ENCODE measurements around the gene ZBTB25.

ZBTB25 gene

GRCh38 chr14:64491637-64492036, 12.0 kb downstream of the ZBTB25 start:
- ChIA-PET CTCF (interaction anchor here (0.6 to 4.9 kb wide), 5 partner anchors 13 to 147 kb away, joined by 3 to 46 read pairs (median 3); no protein-coding TSS in a partner anchor), POLR2A (no interaction called here)
- no peak overlapping the region for H3K4me3 ChIP-seq (ENCODE audit: low read depth, low read length)
- DNase-seq (ENCODE audit: low read depth, low spot score): no peak
- TF ChIP-seq CTCF (IDR thresholded peaks at IDR 0.05; ENCODE audit: insufficient read depth, low read length, missing control alignments): no peak

GRCh38 chr14:64488590-64489099, 15.0 kb downstream of the ZBTB25 start:
- CTCF ChIA-PET: interaction anchor here (2.1 to 6.6 kb wide), 3 partner anchors 10 to 145 kb away, joined by 7 to 76 read pairs (median 46); no protein-coding TSS in a partner anchor
- POLR2A ChIA-PET: no interaction called here
- H3K4me3 ChIP-seq (ENCODE audit: low read depth, low read length): no peak overlapping the region
- DNase-seq (ENCODE audit: low read depth, low spot score): no peak
- no peak for TF ChIP-seq CTCF (IDR thresholded peaks at IDR 0.05; ENCODE audit: insufficient read depth, low read length, missing control alignments)

- ChIA-PET POLR2A (no interaction called here), CTCF (interaction anchor here (0.8 to 9.1 kb wide), 43 partner anchors 8 to 825 kb away, joined by 3 to 257 read pairs (median 6); partner anchors contain the start of gene AKAP5)
- no peak overlapping the region for H3K4me3 ChIP-seq (ENCODE audit: low read depth, low read length)
- no peak for TF ChIP-seq CTCF (IDR thresholded peaks at IDR 0.05; ENCODE audit: insufficient read depth, low read length, missing control alignments)
- no peak for DNase-seq (ENCODE audit: low read depth, low spot score)
Observed at GRCh38 chr14:64478634-64479250, 24.9 kb downstream of the ZBTB25 start.

- CTCF ChIA-PET: interaction anchor here (0.6 to 9.1 kb wide), 5 partner anchors 9 to 1150 kb away, joined by 3 to 257 read pairs (median 6); no protein-coding TSS in a partner anchor
- no peak for DNase-seq (ENCODE audit: low read depth, low spot score)
- POLR2A ChIA-PET: no interaction called here
- H3K4me3 ChIP-seq (ENCODE audit: low read depth, low read length): no peak overlapping the region
- TF ChIP-seq CTCF (IDR thresholded peaks at IDR 0.05; ENCODE audit: insufficient read depth, low read length, missing control alignments): no peak
Observed at GRCh38 chr14:64476438-64476837, 27.2 kb downstream of the ZBTB25 start.

- no peak overlapping the region for H3K4me3 ChIP-seq (ENCODE audit: low read depth, low read length)
- DNase-seq (ENCODE audit: low read depth, low spot score): no peak
- TF ChIP-seq CTCF (IDR thresholded peaks at IDR 0.05; ENCODE audit: insufficient read depth, low read length, missing control alignments): no peak
- ChIA-PET CTCF (interaction anchor here (0.6 to 9.1 kb wide), 5 partner anchors 9 to 1149 kb away, joined by 3 to 257 read pairs (median 5); partner anchors contain the start of gene AKAP5), POLR2A (no interaction called here)
Observed at GRCh38 chr14:64475585-64476273, 27.9 kb downstream of the ZBTB25 start.

GRCh38 chr14:64474698-64475097, 28.9 kb downstream of the ZBTB25 start:
- no peak for DNase-seq (ENCODE audit: low read depth, low spot score)
- TF ChIP-seq CTCF (IDR thresholded peaks at IDR 0.05; ENCODE audit: insufficient read depth, low read length, missing control alignments): no peak
- CTCF ChIA-PET: interaction anchor here (1.0 to 9.1 kb wide), 5 partner anchors 9 to 132 kb away, joined by 3 to 257 read pairs (median 5); partner anchors contain the start of gene AKAP5
- POLR2A ChIA-PET: no interaction called here
- no peak overlapping the region for H3K4me3 ChIP-seq (ENCODE audit: low read depth, low read length)
